HCT116 (cell line): Measurements from ENCODE around the gene SMIM28.

Source experiments
- EZH2 ChIP-seq: fragments of 200-600 bp; sonication (generic); IDR thresholded peaks from 2 replicates; pipeline ENCODE4 v1.6.1; 2017; ENCODE audit warnings: antibody characterized with exemption, mixed run types
- POLR2A ChIP-seq: IDR thresholded peaks from 2 replicates; pipeline ENCODE4 v1.7.0; 2011; ENCODE audit warnings: borderline replicate concordance; ENCODE audit not compliant: insufficient read depth, insufficient read length; ENCODE audit errors: extremely low read depth
- POLR2AphosphoS5 ChIP-seq: IDR thresholded peaks from 2 replicates; pipeline ENCODE4 v1.6.1; 2011; ENCODE audit warnings: mild to moderate bottlenecking, low read depth, low read length, moderate library complexity
- TCF7L2 ChIP-seq: IDR thresholded peaks from 2 replicates; pipeline ENCODE4 v1.7.0; 2011; ENCODE audit warnings: borderline replicate concordance, inconsistent platforms; ENCODE audit not compliant: insufficient read depth, insufficient read length; ENCODE audit errors: extremely low read depth
- TF ChIP-seq, protein P1 (sequence below), 3 experiments: fragments of 200-600 bp in 1 of 3; sonication (generic) in 1 of 3; IDR thresholded peaks in 2 of 3; conservative IDR thresholded peaks in 1 of 3; 2 replicates each; pipeline ENCODE4 v1.5.1; 2012 to 2017; ENCODE audit warnings: low read depth in 2 of 3, low read length in 2 of 3, antibody characterized with exemption in 1 of 3, borderline replicate concordance in 1 of 3, control low read depth in 1 of 3, mild to moderate bottlenecking in 1 of 3, mixed read lengths in 1 of 3, mixed run types in 1 of 3, moderate library complexity in 1 of 3; ENCODE audit not compliant: insufficient read depth in 1 of 3

DNA sequence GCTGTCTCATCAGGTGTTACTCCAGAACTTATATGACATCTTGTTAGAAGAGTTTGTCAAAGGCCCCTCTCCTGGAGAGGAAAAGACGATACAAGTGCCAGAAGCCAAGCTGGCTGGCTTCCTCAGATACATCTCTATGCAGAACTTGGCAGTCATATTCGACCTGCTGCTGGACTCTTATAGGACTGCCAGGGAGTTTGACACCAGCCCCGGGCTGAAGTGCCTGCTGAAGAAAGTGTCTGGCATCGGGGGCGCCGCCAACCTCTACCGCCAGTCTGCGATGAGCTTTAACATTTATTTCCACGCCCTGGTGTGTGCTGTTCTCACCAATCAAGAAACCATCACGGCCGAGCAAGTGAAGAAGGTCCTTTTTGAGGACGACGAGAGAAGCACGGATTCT, 43.7 kb upstream of the SMIM28 start:
- TF ChIP-seq, protein P1, sequence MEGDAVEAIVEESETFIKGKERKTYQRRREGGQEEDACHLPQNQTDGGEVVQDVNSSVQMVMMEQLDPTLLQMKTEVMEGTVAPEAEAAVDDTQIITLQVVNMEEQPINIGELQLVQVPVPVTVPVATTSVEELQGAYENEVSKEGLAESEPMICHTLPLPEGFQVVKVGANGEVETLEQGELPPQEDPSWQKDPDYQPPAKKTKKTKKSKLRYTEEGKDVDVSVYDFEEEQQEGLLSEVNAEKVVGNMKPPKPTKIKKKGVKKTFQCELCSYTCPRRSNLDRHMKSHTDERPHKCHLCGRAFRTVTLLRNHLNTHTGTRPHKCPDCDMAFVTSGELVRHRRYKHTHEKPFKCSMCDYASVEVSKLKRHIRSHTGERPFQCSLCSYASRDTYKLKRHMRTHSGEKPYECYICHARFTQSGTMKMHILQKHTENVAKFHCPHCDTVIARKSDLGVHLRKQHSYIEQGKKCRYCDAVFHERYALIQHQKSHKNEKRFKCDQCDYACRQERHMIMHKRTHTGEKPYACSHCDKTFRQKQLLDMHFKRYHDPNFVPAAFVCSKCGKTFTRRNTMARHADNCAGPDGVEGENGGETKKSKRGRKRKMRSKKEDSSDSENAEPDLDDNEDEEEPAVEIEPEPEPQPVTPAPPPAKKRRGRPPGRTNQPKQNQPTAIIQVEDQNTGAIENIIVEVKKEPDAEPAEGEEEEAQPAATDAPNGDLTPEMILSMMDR (IDR thresholded peaks at IDR 0.05 in 2 of 3, conservative IDR thresholded peaks at IDR 0.05 in 1 of 3; ENCODE audit: borderline replicate concordance in 1 of 3, insufficient read depth in 1 of 3, low read depth in 2 of 3, low read length in 2 of 3) = no peak
- TF ChIP-seq POLR2A = no peak
- no peak for TF ChIP-seq TCF7L2
- no peak for TF ChIP-seq EZH2
- no peak for TF ChIP-seq POLR2AphosphoS5
